Astrocyte of the cerebellum (primary cell): ENCODE results near the gene TMEM244.

Experiments used
- DNase-seq: peaks from one replicate; pipeline ENCODE4 v3.0.0-alpha.2; 2011; ENCODE audit warnings: low read depth
- H3K4me3 ChIP-seq: 2 replicates; pipeline ENCODE4 v1.5.1; 2011; ENCODE audit warnings: mild to moderate bottlenecking, low read depth, low read length, moderate library complexity
- in situ Hi-C: cut with HindIII; loops from 2 replicates; pipeline ENCODE4 v1.10.0; 2017; ENCODE audit warnings: low sequenced_read_pairs
- TF ChIP-seq, protein P1 (sequence below): IDR thresholded peaks from 2 replicates; pipeline ENCODE4 v1.5.1; 2012; ENCODE audit warnings: low read length, low read depth, moderate library complexity, mild to moderate bottlenecking; ENCODE audit errors: missing control alignments

TMEM244 gene

DNA sequence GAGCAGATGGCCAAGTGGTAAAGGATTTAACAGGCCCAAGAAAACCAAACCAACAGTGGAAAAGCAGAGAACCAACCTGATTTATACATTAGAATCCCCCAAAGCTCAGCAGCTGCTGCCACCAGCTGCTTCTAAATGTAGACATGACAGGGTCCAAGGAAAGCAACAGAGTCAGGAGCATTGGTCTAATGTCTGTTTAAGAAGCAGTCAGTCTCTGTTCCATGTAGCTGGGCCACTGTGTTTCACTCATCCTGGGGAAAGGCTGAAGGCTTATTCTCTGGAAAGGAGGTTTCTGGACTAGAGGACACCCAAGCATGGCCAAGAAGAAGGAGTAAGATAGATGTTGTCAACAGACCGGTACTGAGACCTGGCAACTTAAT, 75.4 kb downstream of the TMEM244 start:
- in situ Hi-C loops = no loop called here
- no peak overlapping the region for H3K4me3 ChIP-seq
- TF ChIP-seq, protein P1, sequence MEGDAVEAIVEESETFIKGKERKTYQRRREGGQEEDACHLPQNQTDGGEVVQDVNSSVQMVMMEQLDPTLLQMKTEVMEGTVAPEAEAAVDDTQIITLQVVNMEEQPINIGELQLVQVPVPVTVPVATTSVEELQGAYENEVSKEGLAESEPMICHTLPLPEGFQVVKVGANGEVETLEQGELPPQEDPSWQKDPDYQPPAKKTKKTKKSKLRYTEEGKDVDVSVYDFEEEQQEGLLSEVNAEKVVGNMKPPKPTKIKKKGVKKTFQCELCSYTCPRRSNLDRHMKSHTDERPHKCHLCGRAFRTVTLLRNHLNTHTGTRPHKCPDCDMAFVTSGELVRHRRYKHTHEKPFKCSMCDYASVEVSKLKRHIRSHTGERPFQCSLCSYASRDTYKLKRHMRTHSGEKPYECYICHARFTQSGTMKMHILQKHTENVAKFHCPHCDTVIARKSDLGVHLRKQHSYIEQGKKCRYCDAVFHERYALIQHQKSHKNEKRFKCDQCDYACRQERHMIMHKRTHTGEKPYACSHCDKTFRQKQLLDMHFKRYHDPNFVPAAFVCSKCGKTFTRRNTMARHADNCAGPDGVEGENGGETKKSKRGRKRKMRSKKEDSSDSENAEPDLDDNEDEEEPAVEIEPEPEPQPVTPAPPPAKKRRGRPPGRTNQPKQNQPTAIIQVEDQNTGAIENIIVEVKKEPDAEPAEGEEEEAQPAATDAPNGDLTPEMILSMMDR = no peak
- DNase-seq = no peak

DNA sequence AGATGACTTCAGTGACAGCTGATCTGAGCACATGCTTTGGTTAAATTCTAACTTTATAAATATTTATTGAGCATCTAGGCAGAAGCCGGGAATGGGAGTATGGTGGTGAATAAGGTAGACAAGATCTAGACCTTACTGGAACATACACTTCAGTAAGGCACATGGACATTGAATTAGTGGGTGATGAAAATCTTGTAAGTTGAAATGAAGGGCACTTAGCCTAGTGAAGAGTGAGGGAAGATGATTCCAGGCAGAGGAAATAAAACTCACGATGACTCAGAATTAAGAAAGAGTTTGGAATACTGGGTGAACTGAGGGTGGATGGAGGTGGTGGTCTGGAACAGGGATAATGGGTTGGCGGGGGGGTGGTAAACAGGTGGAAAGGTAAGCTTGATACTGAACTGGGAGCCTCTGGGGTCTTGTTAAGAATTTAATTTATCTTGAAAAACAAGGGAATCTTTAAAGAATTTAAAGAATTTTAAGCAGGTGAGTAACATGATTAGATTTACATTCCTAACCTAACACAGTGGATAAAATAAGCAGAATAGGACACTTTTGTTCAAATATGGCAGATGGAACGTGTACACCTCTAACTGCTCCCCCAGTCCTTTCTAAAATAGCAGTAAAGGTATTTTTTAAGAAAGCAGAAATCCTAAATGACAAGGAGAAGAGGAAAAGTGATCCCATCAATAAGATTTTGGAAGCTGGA, 75.9 kb downstream of the TMEM244 start:
- in situ Hi-C loops = no loop called here
- no peak for DNase-seq
- TF ChIP-seq, protein P1 = no peak
- no peak overlapping the region for H3K4me3 ChIP-seq
